Stimulated activated CD4-positive, alpha-beta T cell treated with anti-CD3 and anti-CD28 coated beads, TNF-alpha, amount 100 ng/mL, for 48 hours (primary cell): ENCODE results near the gene ANKRD24.
A peak's percentile ranks its signal among the peaks of the same experiment; 100 is the strongest.
"Not testable (repeated sequence)": the region's sequence is repeated elsewhere in the genome, so short reads cannot be mapped to it uniquely, and the experiment has no call there.

ENCODE experiments used
- DNase-seq, 3 donors: peaks; one replicate each; pipeline ENCODE4 v3.0.0-alpha.2; 2020; ENCODE audit warnings: low read depth in 3 of 3

Gene ANKRD24

DNA sequence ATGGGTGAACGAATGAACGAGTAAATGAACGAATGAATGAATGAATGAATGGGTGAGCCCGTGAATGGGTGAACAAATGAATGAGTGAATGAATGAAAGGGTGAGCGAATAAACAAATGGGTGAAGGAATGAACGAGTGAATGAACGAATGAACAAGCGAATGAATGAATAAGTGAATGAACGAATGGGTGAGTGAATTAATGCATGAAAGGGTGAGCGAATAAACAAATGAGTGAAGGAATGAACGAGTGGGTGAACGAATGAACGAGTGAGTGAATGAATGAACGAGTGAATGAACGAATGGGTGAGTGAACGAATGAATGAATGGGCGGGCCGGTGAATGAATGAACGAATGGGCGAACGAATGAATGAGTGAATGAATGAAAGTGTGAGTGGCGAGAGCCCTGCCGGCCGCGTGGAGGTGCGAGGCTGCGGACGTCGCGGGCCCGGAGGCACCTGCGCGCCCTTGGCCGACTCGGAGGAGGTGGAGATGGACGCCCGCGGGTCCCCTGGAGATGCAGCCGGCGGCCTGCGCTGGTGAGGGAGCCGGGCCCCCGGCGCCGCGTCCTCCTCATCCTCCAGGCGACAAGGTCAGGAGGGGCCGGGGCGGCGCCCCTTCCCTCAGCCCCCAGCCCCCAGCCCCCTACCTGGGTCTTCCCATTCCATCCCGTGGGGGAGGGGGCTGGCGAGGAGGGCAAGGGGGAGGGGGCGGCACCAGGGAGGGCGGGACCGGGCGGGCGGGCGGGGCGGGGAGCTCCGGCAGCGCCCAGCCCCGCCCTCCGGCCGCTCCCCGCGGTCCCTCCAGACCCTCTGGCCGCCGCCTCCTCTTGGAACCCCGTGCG is 15.4 kb downstream of the ANKRD24 start:
- DNase-seq: no peak

DNA sequence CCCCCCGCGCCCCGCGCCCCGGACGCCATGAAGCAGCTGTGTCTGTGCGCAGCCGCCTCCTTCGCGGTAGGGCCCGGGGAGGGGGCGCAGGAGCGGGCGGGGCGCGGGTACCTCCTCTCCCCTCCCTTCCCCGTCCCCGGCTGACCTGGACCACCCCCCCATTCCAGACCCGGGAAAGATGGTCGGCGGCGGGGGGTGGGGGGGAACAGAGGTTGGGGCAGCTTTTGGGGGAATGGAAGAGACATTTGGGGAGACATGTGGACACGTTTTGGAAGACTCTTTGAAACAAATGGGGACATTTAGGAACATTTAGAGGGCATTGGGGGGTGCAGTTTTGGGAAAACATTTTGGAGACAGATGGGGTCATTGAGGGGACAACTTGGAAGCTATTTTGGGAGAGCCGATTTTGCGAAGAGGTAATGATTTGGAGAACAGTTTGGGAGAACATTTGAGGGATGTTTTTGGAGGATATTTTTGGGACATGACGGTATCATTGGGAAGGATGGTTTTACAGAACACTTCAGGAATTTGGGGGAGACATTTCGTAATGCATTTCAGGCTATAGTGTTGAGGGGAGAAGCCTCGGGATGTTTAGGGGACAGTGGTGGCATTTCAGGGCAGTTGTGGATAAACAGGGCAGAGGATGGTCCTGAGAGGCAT is 16.1 kb downstream of the ANKRD24 start:
- no peak for DNase-seq

DNA sequence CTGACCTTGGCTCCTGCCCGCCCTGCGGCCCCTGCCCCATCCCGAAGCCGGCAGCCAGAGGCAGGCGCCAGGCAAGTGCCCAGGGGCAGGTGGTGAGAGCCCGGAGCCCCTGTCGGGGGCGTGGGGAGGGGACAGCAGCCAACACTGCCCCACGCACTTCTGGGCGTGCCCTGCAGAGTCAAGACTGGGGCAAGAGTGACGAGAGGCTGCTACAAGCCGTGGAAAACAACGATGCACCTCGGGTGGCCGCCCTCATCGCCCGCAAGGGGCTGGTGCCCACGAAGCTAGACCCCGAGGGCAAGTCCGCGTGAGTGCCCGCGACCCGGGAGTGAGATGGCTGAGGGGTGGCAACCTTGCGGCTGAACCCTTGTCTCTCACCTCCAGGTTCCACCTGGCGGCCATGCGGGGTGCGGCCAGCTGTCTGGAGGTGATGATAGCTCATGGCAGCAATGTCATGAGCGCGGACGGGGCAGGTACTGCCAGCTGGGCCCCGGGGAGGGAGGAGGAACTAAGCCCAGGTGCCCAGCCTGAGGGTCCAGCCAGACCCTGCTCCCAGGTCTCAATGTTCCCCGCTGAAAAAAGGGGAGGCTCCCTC is 17.3 kb downstream of the ANKRD24 start:
- DNase-seq: no peak

DNA sequence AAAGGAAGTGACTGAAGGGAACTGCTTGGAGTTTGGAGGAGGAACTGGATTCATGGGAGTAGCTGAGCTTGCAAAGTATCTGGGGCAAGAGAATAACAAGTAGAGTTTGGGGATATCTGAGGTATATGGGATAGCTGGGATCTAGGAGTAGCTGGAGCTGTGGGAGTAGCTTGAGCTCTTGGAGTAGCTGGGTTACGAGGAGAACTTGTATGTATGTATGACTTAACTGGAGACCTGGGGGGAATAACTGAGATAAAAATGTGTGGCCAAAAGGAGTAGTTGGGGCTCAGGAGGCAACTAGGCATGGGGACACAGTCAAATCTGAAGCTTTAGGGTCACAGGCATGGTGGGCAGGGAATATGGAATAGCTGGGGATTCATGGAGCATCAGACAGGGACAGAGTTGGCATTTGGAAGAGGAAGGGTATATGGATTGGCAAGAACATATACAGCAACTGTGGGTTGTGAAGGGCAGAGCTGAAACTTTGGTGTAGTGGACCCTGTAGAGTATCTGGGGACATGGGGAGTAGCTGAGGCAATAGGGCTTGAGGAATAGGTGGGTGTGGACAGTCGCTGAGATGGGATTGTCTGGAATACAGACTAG is 18.6 kb downstream of the ANKRD24 start:
- no peak for DNase-seq

DNA sequence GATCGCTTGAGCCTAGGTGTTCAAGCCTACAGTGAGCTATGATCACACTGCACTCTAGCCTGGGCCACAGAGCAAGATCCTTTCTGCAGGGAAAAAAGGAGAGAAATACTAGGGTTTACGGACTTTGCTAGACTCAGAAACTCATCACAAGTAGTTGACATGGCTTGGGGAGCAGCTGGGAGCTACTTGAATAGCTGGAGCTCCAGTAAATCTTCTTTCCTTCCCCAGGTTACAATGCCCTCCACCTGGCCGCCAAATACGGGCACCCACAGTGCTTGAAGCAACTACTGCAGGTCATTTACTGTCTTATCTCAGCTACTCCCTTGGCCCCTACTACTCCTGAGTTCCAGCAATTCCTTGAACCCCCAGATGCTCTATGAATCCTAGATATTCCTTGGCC is 19.3 kb downstream of the ANKRD24 start:
- no peak for DNase-seq

DNA sequence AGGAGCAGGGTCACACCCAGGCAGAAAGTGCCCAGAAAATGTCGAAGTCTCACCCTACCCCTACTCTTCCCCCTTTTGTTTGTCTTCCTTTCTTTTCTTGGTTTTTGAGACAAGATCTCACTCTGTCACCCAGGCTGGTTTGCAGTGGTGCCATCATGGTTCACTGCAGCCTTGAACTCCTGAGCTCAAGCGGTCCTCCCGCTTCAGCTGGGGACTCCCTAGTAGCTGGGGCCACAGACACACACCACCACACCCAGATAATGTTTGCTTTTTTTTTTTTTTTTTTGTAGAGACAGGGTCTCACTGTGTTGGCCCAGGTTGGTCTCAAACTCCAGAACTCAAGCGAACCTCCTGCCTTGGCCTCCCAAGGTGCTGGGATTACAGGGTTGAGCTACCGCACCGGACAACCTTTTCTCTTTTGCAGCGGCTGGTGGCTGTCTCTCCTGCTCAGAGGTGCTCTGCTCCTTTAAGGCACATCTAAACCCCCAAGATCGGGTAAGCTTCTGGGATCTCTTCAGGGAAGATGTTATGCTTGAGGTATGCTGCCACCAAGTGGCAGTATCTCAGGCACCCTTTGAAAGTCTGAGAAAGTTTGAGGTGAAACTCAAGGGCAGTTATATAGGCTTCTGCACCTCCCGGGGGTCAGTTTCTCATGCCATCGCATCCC is 24.5 kb downstream of the ANKRD24 start:
- no peak for DNase-seq

DNA sequence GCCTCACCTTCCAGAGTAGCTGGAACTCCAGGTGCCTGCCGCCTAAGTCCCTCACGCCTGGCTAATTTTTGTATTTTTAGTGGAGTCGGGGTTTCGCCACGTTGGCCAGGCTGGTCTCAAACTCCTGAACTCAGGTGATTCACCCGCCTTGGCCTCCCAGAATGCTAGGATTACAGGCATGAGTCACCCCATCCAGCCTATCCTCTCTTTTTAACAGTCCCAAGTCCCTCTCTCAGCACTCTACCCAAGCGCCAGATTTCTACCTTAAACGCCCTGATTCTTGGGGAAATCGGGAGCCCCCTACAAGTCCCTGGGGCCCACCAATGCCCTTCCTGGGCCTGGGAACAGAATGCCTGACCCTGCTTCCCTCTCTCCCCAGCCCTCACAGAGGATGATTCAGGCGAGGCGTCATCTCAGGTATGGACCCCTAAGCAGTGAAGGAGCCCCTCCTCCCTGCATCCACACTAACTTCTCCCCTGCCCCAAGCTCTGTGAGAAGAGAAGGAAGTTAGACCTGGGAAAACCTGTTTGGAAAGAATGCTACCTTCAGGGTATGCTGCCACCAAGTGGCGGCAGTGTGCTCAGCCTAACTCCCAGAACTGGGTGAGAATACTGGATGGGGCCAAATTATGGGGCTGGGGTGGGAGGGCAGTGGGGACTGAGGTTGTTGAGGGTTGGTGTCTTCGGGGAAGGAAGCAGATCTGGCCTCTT is 26.1 kb downstream of the ANKRD24 start:
- no peak for DNase-seq

DNA sequence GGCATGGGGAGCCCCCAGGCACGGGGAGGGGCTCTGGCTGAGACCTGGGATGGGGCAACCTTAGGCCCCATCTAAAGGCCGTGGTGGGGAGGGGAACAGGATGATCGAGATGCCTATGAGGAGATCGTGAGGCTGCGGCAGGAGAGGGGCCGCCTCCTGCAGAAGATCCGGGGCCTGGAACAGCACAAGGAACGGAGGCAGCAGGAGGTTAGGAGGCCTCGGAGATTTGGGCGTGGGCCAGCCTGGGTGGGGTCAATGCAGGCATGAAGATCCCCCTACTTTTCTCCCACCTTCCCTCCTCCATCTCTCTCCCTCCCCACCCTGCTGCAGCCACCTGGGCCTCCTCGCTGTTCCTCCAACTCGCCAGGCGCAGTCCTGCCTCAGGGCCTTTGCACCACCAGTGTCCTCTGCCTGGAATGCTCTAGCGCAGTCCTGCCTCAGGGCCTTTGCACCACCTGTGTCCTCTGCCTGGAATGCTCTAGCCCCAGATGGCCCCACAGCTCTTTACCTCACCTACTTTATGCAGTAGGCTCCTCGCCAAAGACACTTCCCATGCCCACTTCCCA is 27.8 kb downstream of the ANKRD24 start:
- no peak for DNase-seq

DNA sequence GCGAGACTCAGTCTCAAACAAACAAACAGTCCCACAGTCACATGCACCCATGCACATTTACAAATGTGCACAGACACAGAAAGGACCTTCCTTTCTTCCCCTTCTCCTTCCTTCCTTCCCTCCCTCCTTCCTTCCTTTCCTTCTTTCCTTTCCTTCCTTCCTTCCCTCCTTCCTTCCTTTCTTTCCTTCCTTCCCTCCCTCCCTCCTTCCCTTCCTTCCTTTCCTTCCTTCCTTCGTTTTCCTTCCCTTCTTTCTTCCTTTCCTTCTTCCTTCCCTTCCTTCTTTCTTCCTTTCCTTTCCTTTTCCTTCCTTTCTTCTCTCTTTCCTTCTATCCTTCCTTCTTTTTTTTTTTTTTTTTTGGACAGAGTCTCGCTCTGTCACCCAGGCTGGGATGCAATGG is 30.6 kb downstream of the ANKRD24 start:
- DNase-seq: no peak

DNA sequence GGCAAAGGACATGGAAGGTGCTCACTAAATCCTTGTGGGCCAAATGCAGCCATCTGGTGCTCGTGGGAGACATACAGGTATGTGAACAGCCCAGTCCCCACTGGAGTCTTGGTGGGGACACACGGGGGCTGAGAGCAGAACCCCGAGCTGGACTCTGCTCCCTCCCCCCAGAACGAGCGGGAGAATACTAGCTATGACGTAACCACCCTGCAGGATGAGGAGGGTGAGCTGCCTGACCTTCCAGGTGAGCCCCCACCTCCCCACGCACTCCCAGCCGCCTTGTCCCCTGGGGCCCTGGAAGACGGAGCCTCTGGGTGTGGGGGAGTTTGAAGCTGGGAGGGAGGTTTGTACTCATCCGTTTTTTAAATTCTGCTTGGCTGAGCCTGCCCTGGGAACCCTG is 33.3 kb downstream of the ANKRD24 start:
- DNase-seq: no peak

DNA sequence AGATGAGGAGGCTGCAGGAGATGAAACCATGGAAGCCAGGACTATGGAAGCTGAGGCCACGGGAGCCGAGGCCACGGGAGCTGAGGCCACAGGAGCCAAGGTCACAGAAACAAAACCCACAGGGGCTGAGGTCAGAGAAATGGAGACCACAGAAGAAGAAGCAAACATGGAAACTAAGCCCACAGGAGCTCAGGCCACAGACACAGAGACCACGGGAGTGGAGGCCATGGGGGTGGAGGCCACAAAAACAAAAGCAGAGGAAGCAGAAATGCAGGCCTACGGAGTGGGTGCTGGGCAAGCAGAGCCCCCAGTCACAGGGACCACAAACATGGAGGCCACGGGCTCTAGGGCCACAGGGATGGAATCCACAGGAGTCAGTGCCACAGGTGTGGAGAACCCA is 34.4 kb downstream of the ANKRD24 start:
- DNase-seq: no peak

DNA sequence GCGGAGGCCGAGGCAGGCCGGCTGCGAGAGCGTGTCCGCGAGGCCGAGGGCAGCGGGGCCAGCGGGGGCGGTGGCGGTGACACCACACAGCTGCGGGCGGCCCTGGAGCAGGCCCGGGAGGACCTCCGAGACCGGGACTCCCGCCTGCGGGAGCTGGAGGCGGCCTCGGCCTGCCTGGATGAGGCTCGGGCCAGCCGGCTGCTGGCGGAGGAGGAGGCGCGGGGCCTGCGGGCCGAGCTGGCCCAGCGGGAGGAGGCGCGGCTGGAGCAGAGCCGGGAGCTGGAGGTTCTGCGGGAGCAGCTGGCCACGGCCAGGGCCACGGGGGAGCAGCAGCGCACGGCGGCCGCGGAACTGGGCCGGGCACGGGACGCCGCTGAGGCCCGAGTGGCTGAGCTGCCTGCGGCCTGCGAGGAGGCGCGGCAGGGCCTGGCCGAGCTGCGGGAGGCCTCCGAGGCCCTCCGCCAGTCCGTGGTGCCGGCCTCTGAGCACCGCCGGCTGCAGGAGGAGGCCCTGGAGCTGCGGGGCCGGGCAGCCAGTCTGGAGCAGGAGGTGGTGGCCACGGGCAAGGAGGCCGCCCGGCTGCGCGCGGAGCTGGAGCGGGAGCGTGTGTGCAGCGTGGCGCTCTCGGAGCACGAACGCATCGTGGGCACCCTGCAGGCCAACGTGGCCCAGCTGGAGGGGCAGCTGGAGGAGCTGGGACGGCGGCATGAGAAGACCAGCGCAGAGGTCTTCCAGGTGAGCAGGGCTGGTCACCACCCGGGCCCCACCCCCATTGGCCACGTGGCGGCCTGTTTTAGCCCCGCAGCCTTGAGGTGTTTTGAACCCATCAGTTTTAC is 35.2 kb downstream of the ANKRD24 start:
- DNase-seq: no peak

DNA sequence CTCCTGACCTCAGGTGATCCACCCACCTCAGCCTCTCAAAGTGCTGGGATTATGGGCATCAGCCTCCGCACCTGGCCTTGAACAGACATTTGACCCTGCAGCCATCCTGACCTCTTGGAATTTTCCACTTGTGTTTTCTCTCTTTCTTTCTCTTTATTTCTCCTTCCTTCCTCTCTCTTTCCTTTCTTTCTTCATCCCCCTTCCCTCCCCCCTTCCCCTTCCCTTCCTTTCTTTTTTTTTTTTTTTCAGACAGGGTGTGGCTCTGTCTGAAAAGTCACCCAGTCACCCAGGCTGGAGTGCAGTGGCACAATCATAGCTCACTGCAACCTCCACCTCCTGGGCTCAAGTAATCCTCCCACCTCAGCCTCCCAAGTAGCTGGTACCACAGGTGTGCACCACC is 36.0 kb downstream of the ANKRD24 start:
- not testable (repeated sequence) for DNase-seq

DNA sequence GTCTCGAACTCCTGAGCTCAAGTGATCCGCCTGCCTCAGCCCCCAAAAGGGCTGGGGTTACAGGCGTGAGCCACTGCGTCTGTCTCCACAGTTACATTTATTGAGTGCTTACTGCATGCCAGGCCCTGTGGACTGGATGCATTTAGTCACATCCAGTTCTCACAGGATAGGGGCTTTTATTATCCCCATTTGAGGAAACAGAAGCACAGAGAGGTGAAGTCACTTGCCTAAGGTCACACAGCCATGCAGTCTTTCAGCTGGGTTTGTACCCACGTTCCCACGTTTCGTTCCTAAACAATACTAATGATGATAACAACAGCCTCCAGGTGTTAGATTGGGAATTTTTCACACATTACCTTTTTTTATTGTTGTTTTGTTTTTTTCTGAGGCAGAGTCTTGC is 37.7 kb downstream of the ANKRD24 start:
- no peak for DNase-seq

DNA sequence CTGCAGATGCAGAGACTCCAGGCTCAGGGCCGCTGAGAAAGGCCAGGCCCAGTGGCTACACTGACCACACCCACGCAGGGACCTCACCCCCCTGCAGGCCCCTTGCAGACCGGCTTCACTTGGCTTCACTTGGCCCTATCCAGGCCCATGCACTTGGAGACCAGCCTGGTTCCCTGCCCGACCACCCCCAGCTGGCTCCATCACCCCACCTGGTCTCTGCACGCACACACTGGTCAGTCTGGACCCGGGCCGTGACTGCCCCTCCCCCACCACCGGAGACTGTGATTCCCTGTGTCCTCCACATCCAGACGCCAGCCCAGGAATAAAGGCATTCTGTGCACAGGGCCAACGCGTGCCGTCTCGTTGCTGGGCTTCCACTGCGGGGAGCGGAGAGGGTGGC is 42.0 kb downstream of the ANKRD24 start:
- DNase-seq: no peak

DNA sequence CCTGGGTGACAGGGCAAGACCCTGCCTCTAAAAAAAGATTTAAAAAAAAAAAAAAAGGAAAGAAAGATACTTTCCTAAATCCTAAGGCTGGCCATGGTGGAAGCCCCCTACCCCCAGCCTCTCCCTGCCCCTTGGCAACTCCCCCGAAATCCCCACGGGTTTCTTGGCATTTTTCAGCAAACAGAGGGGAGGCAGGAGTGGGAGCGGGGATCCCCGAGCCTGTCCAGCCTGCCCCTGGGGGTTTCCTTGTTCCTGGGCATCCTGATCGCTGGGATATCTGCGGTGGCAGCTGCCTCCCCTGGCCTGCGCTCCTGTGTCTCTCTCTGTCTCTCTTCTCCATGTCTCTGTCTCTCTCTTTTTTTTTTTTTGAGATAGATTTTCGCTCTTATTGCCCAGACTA is 43.4 kb downstream of the ANKRD24 start:
- no peak for DNase-seq

DNA sequence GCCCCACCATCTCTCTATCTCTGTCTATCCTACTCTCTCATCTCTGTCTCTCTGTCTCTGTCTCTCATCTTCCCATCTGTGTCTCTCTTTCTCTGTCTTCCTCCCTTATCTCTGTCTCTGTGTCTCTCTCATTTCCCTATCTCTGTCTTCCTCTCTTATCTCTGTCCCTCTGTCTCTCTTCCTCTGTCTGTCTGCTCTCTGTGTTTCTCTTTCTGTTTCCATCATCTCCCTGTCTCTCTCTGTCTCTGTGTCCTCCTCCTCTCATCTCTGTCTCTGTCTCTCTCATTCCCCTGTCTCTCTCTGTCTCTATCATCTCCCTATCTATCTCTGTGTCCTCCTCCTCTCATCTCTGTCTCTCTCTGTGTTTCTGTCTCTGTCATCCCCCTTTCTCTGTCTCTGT is 45.3 kb downstream of the ANKRD24 start:
- no peak for DNase-seq

DNA sequence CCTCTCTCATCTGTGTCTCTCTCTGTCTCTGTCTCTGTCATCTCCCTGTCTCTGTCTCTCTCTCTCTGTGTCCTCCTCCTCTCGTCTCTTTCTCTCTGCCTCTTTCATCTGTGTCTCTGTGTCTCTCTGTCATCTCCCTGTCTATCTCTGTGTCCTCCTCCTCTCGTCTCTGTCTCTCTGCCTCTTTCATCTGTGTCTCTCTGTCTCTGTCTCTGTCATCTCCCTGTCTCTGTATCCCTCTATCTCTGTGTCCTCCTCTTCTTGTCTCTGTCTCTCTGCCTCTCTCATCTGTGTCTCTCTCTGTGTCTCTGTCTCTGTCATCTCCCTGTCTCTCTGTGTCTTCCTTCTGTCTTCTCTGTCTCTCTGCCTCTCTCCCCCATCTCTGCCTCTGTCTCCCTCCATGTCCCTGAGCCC is 46.3 kb downstream of the ANKRD24 start:
- no peak for DNase-seq

DNA sequence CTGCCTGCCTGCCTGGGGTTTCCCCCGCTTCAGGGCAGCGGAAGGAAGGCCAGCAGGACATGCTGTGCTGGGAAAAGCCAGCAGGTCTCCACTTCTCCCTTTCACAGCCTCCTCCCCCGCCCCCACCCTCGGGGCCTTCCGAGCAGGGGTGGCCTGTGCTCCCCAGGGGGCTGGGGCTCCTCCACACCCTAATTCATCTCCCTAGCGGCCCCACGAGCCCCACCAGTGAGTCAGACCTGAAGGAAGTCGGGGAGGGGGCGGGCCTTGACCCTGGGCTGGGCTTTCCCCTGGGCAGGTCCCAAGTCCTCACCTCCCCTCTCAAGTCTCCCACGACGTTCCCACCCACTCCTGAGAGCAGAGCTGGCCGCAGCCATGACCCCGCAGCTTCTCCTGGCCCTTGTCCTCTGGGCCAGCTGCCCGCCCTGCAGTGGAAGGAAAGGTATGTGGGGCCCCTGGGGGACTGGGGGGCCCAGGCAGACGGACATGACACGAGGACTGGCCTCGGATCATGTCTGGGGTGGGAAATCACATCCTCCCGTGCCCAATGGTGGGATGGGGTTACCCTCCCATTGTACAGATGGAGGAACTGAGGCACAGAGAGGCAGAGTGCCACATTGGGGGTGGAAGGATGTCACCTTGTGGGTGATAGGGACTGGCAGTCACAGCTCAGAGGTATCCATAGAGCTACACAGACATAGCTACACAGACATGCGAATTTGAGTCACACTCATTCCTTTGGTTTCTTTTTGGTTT is 46.9 kb downstream of the ANKRD24 start, which contains the start of gene EBI3:
TSS of gene EBI3 (plus strand) at position 345 of the 753 bp plus-strand sequence. CDS start at position 373, 28 bp downstream.
- peak; percentile 33 to 53 (median 44) for DNase-seq
